ENCODE measurements around the gene C18orf54. TPM values are rescaled to one million over a fixed set of nuclear protein-coding genes. Genes with fewer than 3 reads are reported as not detected.

The C18orf54 gene
- total RNA-seq, 2 donors from 2014 or later, result 2.9 to 6.1 TPM

GRCh38 chr18:54416436-54416835, 58.7 kb downstream of the C18orf54 start:
- no peaks in the 10 kb centered on the region for H3K27me3 ChIP-seq
- no peaks in the 10 kb centered on the region for H3K9me3 ChIP-seq
- no peak overlapping the region for H3K9ac ChIP-seq (ENCODE audit: low read depth in 2 of 2, low read length in 2 of 2)
- no peak overlapping the region for H3K27ac ChIP-seq
- TF ChIP-seq CTCF (IDR thresholded peaks at IDR 0.05), result no peak
- H3K36me3 ChIP-seq, result no peaks in the 10 kb centered on the region
- no peak for DNase-seq
- no peaks in the 10 kb centered on the region for H3K4me1 ChIP-seq
- intact Hi-C loops (cut with DNase I), result no loop called here
- no peak overlapping the region for H3K4me3 ChIP-seq

- Histone ChIP-seq H3K27ac (no peak overlapping the region), H3K4me1 (no peaks in the 10 kb centered on the region), H3K9me3 (no peaks in the 10 kb centered on the region), H3K9ac (ENCODE audit: low read depth in 2 of 2, low read length in 2 of 2) (no peak overlapping the region), H3K27me3 (no peaks in the 10 kb centered on the region), H3K36me3 (no peaks in the 10 kb centered on the region), H3K4me3 (no peak overlapping the region)
- intact Hi-C loops (cut with DNase I), result no loop called here
- no peak for DNase-seq
- no peak for TF ChIP-seq CTCF (IDR thresholded peaks at IDR 0.05)
Observed at GRCh38 chr18:54423831-54424230, 66.1 kb downstream of the C18orf54 start.

GRCh38 chr18:54426085-54426665, 68.5 kb downstream of the C18orf54 start:
- no peaks in the 10 kb centered on the region for H3K4me1 ChIP-seq
- H3K27me3 ChIP-seq, result no peaks in the 10 kb centered on the region
- H3K27ac ChIP-seq, result no peak overlapping the region
- DNase-seq, result no peak
- intact Hi-C loops (cut with DNase I), result no loop called here
- H3K9me3 ChIP-seq, result no peaks in the 10 kb centered on the region
- no peak overlapping the region for H3K9ac ChIP-seq (ENCODE audit: low read depth in 2 of 2, low read length in 2 of 2)
- H3K36me3 ChIP-seq, result no peaks in the 10 kb centered on the region
- no peak for TF ChIP-seq CTCF (IDR thresholded peaks at IDR 0.05)
- no peak overlapping the region for H3K4me3 ChIP-seq

Other genes starting within 250 kb of the C18orf54 start
- 100 to 1,000 TPM; 110 to 138 TPM for gene MBD2, start 133.2 kb upstream of the C18orf54 start, total RNA-seq
- gene POLI, start 88.4 kb upstream of the C18orf54 start, total RNA-seq, result 10 to 100 TPM; 10.9 to 14.1 TPM
- gene STARD6, start within 50 bp of the C18orf54 start, total RNA-seq, result not detected
- not detected for gene DYNAP, start 233.3 kb downstream of the C18orf54 start, total RNA-seq

Data from colonic mucosa (tissue), 4 donors.